SK-N-SH (cell line): Measurements from ENCODE around the gene TMEM132D. TPM values are rescaled to one million over a fixed set of nuclear protein-coding genes. Genes with fewer than 3 reads are reported as not detected.

Source experiments
- CTCF ChIA-PET: fragments of 300-600, 350-600 bp; formaldehyde crosslinking; extraction: SDS; loops from one replicate; lab custom pipeline; 2021; lab: Yijun Ruan, JAX
- POLR2A ChIA-PET: fragments of 350-600 bp; sonication (Branson Sonifier 250); formaldehyde crosslinking; extraction: SDS; loops from one replicate; lab custom pipeline; 2020; ENCODE audit warnings: antibody characterized with exemption, inconsistent platforms; lab: Yijun Ruan, JAX
- DNase-seq: peaks from one replicate; pipeline ENCODE4 v3.0.0; 2012
- H2AFZ ChIP-seq: fragments of 200-600 bp; sonication (generic); 2 replicates; pipeline ENCODE4 v1.8.1; 2016; ENCODE audit warnings: antibody characterized with exemption, mild to moderate bottlenecking, low read depth
- H3F3A ChIP-seq: fragments of 200-600 bp; sonication (generic); replicated peaks from 2 replicates; pipeline ENCODE3; 2016; ENCODE audit warnings: antibody characterized with exemption, mild to moderate bottlenecking; ENCODE audit not compliant: insufficient read depth
- H3K27ac ChIP-seq, 2 experiments: fragments of 200-500 bp in 1 of 2; fragments of 200-600 bp in 1 of 2; sonication (Bioruptor generic) in 1 of 2; sonication (generic), shearing (Covaris generic) in 1 of 2; 2 replicates each; pipeline versions ENCODE4 v1.5.1 to v1.6.1; 2014 to 2016; ENCODE audit warnings: low read depth in 2 of 2, inconsistent platforms in 1 of 2, low read length in 1 of 2, mild to moderate bottlenecking in 1 of 2, mixed read lengths in 1 of 2
- H3K27me3 ChIP-seq: fragments of 200-600 bp; sonication (generic), shearing (Covaris generic); 2 replicates; pipeline ENCODE4 v1.6.1; 2016; ENCODE audit warnings: mixed run types; ENCODE audit not compliant: insufficient read depth
- H3K36me3 ChIP-seq, 2 experiments: fragments of 200-500 bp in 1 of 2; fragments of 200-600 bp in 1 of 2; sonication (Bioruptor generic) in 1 of 2; sonication (generic) in 1 of 2; replicated peaks in 1 of 2; 2 replicates each; pipeline versions ENCODE3 to v1.5.1; 2014 to 2016; ENCODE audit warnings: low read length in 1 of 2, mild to moderate bottlenecking in 1 of 2; ENCODE audit not compliant: insufficient read depth in 2 of 2, control insufficient read depth in 1 of 2
- H3K4me1 ChIP-seq, 2 experiments: fragments of 200-500 bp in 1 of 2; fragments of 200-600 bp in 1 of 2; sonication (Bioruptor generic) in 1 of 2; sonication (generic), shearing (Covaris generic) in 1 of 2; 2 replicates each; pipeline versions ENCODE4 v1.5.1 to v1.6.1; 2014 to 2016; ENCODE audit warnings: low read depth in 1 of 2, low read length in 1 of 2, mixed run types in 1 of 2; ENCODE audit not compliant: insufficient read depth in 2 of 2, control insufficient read depth in 1 of 2
- H3K4me2 ChIP-seq: fragments of 200-600 bp; sonication (generic), shearing (Covaris generic); 2 replicates; pipeline ENCODE4 v1.6.1; 2017; ENCODE audit warnings: mixed run types
- H3K4me3 ChIP-seq, 2 experiments: fragments of 200-500 bp in 1 of 2; fragments of 200-600 bp in 1 of 2; sonication (Bioruptor generic) in 1 of 2; sonication (generic), shearing (Covaris generic) in 1 of 2; 2 replicates each; pipeline versions ENCODE4 v1.5.1 to v1.8.1; 2014 to 2016; ENCODE audit warnings: low read depth in 2 of 2, inconsistent platforms in 1 of 2, low read length in 1 of 2, mild to moderate bottlenecking in 1 of 2, mixed read lengths in 1 of 2, moderate library complexity in 1 of 2
- H3K79me2 ChIP-seq: fragments of 200-600 bp; sonication (generic); 2 replicates; pipeline ENCODE4 v1.8.1; 2017; ENCODE audit warnings: mild to moderate bottlenecking; ENCODE audit not compliant: insufficient read depth
- H3K9ac ChIP-seq: fragments of 200-600 bp; sonication (generic); 2 replicates; pipeline ENCODE4 v1.6.1; 2017; ENCODE audit warnings: mixed run types
- H3K9me2 ChIP-seq: fragments of 200-600 bp; sonication (generic); 2 replicates; pipeline ENCODE4 v1.6.1; 2017; ENCODE audit warnings: mixed run types
- H3K9me3 ChIP-seq: fragments of 200-600 bp; sonication (generic); 2 replicates; pipeline ENCODE4 v1.6.1; 2017; ENCODE audit warnings: mixed run types, mild to moderate bottlenecking, moderate library complexity
- H4K20me1 ChIP-seq: fragments of 200-600 bp; sonication (generic); 2 replicates; pipeline ENCODE4 v1.6.1; 2017; ENCODE audit warnings: mild to moderate bottlenecking, mixed run types; ENCODE audit not compliant: insufficient read depth
- EP300 ChIP-seq, 2 experiments: IDR thresholded peaks; 2 replicates each; pipeline versions ENCODE4 v1.4.0 to v1.6.1; 2012; ENCODE audit warnings: borderline replicate concordance in 1 of 2, low read depth in 1 of 2, low read length in 1 of 2
- FOSL2 ChIP-seq: IDR thresholded peaks from 2 replicates; pipeline ENCODE4 v1.4.0; 2012; ENCODE audit warnings: low read depth, mild to moderate bottlenecking, moderate library complexity, borderline replicate concordance
- GABPA ChIP-seq: IDR thresholded peaks from 2 replicates; pipeline ENCODE4 v1.4.0; 2012; ENCODE audit warnings: low read depth, mild to moderate bottlenecking
- GATA2 ChIP-seq: sonication (generic); formaldehyde crosslinking; IDR thresholded peaks from 2 replicates; pipeline ENCODE4 v1.5.0; 2020; ENCODE audit warnings: mild to moderate bottlenecking, missing genetic modification reagents
- NRF1 ChIP-seq: IDR thresholded peaks from 2 replicates; pipeline ENCODE4 v1.6.1; 2012; ENCODE audit warnings: low read depth, mild to moderate bottlenecking, low read length
- RAD21 ChIP-seq: IDR thresholded peaks from 2 replicates; pipeline ENCODE4 v1.6.1; 2012; ENCODE audit warnings: mild to moderate bottlenecking, low read length
- SIN3A ChIP-seq: IDR thresholded peaks from 2 replicates; pipeline ENCODE4 v1.6.1; 2012; ENCODE audit warnings: low read depth, mild to moderate bottlenecking, low read length, moderate library complexity, borderline replicate concordance
- TAF1 ChIP-seq: IDR thresholded peaks from 2 replicates; pipeline ENCODE4 v1.6.1; 2012; ENCODE audit warnings: low read depth, mild to moderate bottlenecking, low read length, moderate library complexity, borderline replicate concordance
- TEAD4 ChIP-seq: IDR thresholded peaks from 2 replicates; pipeline ENCODE4 v1.4.0; 2012; ENCODE audit warnings: mild to moderate bottlenecking, borderline replicate concordance; ENCODE audit not compliant: insufficient read depth
- USF2 ChIP-seq: fragments of 150-350 bp; IDR thresholded peaks from 2 replicates; pipeline ENCODE4 v1.6.1; 2017; ENCODE audit warnings: antibody characterized with exemption, low read length, low read depth, borderline replicate concordance
- YY1 ChIP-seq: IDR thresholded peaks from 2 replicates; pipeline ENCODE4 v1.4.0; 2012; ENCODE audit warnings: low read depth, mild to moderate bottlenecking
- WGBS: methylation state at CpG from one replicate; pipeline ENCODE4 v1.1.6; 2017; ENCODE audit warnings: low lambda C conversion rate; 5-methylcytosine and 5-hydroxymethylcytosine counted together
- polyA plus RNA-seq, 3 experiments: library from polyadenylated mRNA; depleted of rRNA; stranded (reverse); fragments of >200 nt; gene quantifications; 2 replicates each; pipeline ENCODE4 v1.2.3, GENCODE V29; 2012
- TF ChIP-seq, protein P1 (sequence below): IDR thresholded peaks from 2 replicates; pipeline ENCODE4 v1.6.1; 2012; ENCODE audit warnings: mild to moderate bottlenecking, low read depth, low read length, moderate library complexity
- TF ChIP-seq, protein P2 (sequence below): IDR thresholded peaks from 2 replicates; pipeline ENCODE4; 2012

The TMEM132D gene
- polyA plus RNA-seq, 1 of the 3 experiments (the other 2 are of a cell fraction): not detected

DNA sequence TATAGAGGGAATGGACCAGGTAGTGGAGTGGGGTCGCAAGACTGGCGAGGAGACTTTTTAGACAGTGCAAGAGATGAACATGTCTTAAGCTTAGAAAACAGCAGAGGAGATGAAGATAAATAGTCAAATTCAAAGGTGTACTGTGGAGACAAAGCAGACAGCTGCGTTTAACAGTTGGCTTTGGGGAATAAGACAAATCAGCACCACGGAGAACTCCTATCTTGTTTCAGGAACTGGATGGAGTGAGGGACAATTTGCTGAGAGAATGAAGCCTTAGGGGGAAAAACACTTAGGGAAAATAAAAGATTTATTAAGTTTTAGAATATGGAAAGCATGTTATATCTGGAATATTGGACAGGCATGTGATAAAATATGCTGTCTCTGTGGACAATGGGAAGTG lies 591.8 kb downstream of the TMEM132D start:
- Histone ChIP-seq H4K20me1 (no peaks in the 10 kb centered on the region), H3F3A (no peaks in the 10 kb centered on the region), H3K9ac (no peak overlapping the region), H3K4me3 (no peak overlapping the region), H3K27me3 (no peaks in the 10 kb centered on the region), H3K9me2 (no peaks in the 10 kb centered on the region), H3K27ac (no peak overlapping the region), H3K79me2 (no peaks in the 10 kb centered on the region), H3K36me3 (no peaks in the 10 kb centered on the region), H2AFZ (no peak overlapping the region), H3K4me1 (no peaks in the 10 kb centered on the region), H3K4me2 (no peak overlapping the region), H3K9me3 (no peaks in the 10 kb centered on the region)
- no peak for DNase-seq
- ChIA-PET CTCF (no interaction called here), POLR2A (no interaction called here)
- TF ChIP-seq, protein P1, sequence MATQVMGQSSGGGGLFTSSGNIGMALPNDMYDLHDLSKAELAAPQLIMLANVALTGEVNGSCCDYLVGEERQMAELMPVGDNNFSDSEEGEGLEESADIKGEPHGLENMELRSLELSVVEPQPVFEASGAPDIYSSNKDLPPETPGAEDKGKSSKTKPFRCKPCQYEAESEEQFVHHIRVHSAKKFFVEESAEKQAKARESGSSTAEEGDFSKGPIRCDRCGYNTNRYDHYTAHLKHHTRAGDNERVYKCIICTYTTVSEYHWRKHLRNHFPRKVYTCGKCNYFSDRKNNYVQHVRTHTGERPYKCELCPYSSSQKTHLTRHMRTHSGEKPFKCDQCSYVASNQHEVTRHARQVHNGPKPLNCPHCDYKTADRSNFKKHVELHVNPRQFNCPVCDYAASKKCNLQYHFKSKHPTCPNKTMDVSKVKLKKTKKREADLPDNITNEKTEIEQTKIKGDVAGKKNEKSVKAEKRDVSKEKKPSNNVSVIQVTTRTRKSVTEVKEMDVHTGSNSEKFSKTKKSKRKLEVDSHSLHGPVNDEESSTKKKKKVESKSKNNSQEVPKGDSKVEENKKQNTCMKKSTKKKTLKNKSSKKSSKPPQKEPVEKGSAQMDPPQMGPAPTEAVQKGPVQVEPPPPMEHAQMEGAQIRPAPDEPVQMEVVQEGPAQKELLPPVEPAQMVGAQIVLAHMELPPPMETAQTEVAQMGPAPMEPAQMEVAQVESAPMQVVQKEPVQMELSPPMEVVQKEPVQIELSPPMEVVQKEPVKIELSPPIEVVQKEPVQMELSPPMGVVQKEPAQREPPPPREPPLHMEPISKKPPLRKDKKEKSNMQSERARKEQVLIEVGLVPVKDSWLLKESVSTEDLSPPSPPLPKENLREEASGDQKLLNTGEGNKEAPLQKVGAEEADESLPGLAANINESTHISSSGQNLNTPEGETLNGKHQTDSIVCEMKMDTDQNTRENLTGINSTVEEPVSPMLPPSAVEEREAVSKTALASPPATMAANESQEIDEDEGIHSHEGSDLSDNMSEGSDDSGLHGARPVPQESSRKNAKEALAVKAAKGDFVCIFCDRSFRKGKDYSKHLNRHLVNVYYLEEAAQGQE: no peak
- no peak for TF ChIP-seq EP300 (IDR thresholded peaks at IDR 0.05; ENCODE audit: borderline replicate concordance in 1 of 2, low read depth in 1 of 2, low read length in 1 of 2)
- no peak for TF ChIP-seq GATA2
- TF ChIP-seq, protein P2, sequence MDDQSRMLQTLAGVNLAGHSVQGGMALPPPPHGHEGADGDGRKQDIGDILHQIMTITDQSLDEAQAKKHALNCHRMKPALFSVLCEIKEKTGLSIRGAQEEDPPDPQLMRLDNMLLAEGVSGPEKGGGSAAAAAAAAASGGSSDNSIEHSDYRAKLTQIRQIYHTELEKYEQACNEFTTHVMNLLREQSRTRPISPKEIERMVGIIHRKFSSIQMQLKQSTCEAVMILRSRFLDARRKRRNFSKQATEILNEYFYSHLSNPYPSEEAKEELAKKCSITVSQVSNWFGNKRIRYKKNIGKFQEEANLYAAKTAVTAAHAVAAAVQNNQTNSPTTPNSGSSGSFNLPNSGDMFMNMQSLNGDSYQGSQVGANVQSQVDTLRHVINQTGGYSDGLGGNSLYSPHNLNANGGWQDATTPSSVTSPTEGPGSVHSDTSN: no peak
- no peak for TF ChIP-seq GABPA
- TF ChIP-seq SIN3A: no peak
- TF ChIP-seq YY1: no peak
- TF ChIP-seq TAF1: no peak
- no peak for TF ChIP-seq USF2
- TF ChIP-seq TEAD4: no peak
- TF ChIP-seq NRF1: no peak
- TF ChIP-seq RAD21: no peak
- TF ChIP-seq FOSL2: no peak
- 23% methylated on average over 4 of the region's 4 CpGs for WGBS
